K562 (cell line): ENCODE results near the gene AGPAT3. TPM values are rescaled to one million over a fixed set of nuclear protein-coding genes. Genes with fewer than 3 reads are reported as not detected.

Source experiments
- ARHGAP35 ChIP-seq: fragments of 450-650 bp; IDR thresholded peaks from 2 replicates; pipeline ENCODE4 v1.6.1; 2018; ENCODE audit not compliant: partially characterized antibody
- CHD7 ChIP-seq: fragments of 200-600 bp; sonication (generic); IDR thresholded peaks from one replicate; pipeline ENCODE4 v1.6.1; 2012; ENCODE audit warnings: mild to moderate bottlenecking, low read depth, low read length, inconsistent platforms
- CREBBP ChIP-seq: IDR thresholded peaks from one replicate; pipeline ENCODE4 v1.6.1; 2012; ENCODE audit warnings: low read depth, mild to moderate bottlenecking, control low read depth, inconsistent platforms, low read length
- E2F6 ChIP-seq, 2 experiments: IDR thresholded peaks; 2 replicates each; pipeline ENCODE4 v1.6.1; 2011; ENCODE audit warnings: borderline replicate concordance in 1 of 2, control low read depth in 1 of 2, low read depth in 1 of 2, low read length in 1 of 2, mild to moderate bottlenecking in 1 of 2, mixed read lengths in 1 of 2, moderate library complexity in 1 of 2; ENCODE audit not compliant: insufficient read depth in 1 of 2, insufficient read length in 1 of 2, poor library complexity in 1 of 2, severe bottlenecking in 1 of 2; ENCODE audit errors: extremely low read depth in 1 of 2
- KLF13 ChIP-seq: fragments of 450-650 bp; IDR thresholded peaks from 2 replicates; pipeline ENCODE4 v1.6.1; 2016; ENCODE audit warnings: missing genetic modification characterization, low read depth, mild to moderate bottlenecking, missing compliant biosample characterization, moderate library complexity, borderline replicate concordance
- MEIS2 ChIP-seq: fragments of 450-650 bp; IDR thresholded peaks from 2 replicates; pipeline ENCODE4 v1.6.1; 2014; ENCODE audit warnings: mild to moderate bottlenecking; ENCODE audit not compliant: partially characterized antibody
- PCBP1 ChIP-seq: fragments of 200-400 bp; formaldehyde crosslinking; IDR thresholded peaks from 2 replicates; pipeline ENCODE4 v1.6.1; 2018; ENCODE audit warnings: mild to moderate bottlenecking, low read depth, low read length; ENCODE audit not compliant: poor library complexity, severe bottlenecking
- TAF15 ChIP-seq: fragments of 200-400 bp; formaldehyde crosslinking; IDR thresholded peaks from 2 replicates; pipeline ENCODE4 v1.6.1; 2017; ENCODE audit warnings: mild to moderate bottlenecking, low read depth, low read length, moderate library complexity
- XRCC4 ChIP-seq: IDR thresholded peaks from one replicate; pipeline ENCODE4 v1.6.1; 2011; ENCODE audit not compliant: insufficient read depth, insufficient read length; ENCODE audit errors: extremely low read depth
- ZBTB1 ChIP-seq: sonication (generic); formaldehyde crosslinking; IDR thresholded peaks from 2 replicates; pipeline ENCODE4 v1.8.1; 2023; ENCODE audit warnings: missing genetic modification reagents, low read depth, mild to moderate bottlenecking, borderline replicate concordance
- ZNF239 ChIP-seq: fragments of 250-450 bp; sonication (Bioruptor Pico); IDR thresholded peaks from 2 replicates; pipeline ENCODE4 v1.4.0; 2020; ENCODE audit warnings: mild to moderate bottlenecking
- ZNF76 ChIP-seq: fragments of 250-450 bp; sonication (Bioruptor Pico); IDR thresholded peaks from 2 replicates; pipeline ENCODE4 v1.4.0; 2020; ENCODE audit warnings: mild to moderate bottlenecking, moderate library complexity, borderline replicate concordance
- ZSCAN32 ChIP-seq: fragments of 450-650 bp; formaldehyde crosslinking; IDR thresholded peaks from 2 replicates; pipeline ENCODE4 v1.4.0; 2020; ENCODE audit warnings: mild to moderate bottlenecking, moderate library complexity
- polyA plus RNA-seq, 8 experiments: library from polyadenylated mRNA; depleted of rRNA in 4 of 8; stranded (reverse) in 5 of 8; unstranded in 3 of 8; fragments of >200 nt; fragmentation: Nextera tagmentation in 2 of 8; fragmentation: Illumina TruSeq in 1 of 8; extraction: Ambion mirVana in 2 of 8; extraction: Trizol in 1 of 8; gene quantifications; 2 replicates each; pipeline versions ENCODE4 v1.2.1 to v1.2.3, GENCODE V29; 2011 to 2014; ENCODE audit warnings: inconsistent platforms in 1 of 8, missing spikeins in 1 of 8
- total RNA-seq, 7 experiments: library from RNA; depleted of rRNA in 6 of 7; stranded (reverse); fragments of >200 nt in 6 of 7; fragmentation: Illumina TruSeq in 2 of 7; extraction: Trizol in 2 of 7; gene quantifications; 2 replicates each; pipeline versions ENCODE4 v1.2.1 to v1.2.3, GENCODE V29; 2011 to 2021; ENCODE audit warnings: low replicate concordance in 1 of 7

The AGPAT3 gene
- total and polyA plus RNA-seq, 9 of the 15 experiments (the other 6 are each of a cell fraction or from before 2014, with no cell fraction given): 1.5 to 88.4 (median 35.7) TPM

GRCh38 chr21:43937051-43937832, 72.2 kb downstream of the AGPAT3 start (continued):
- TF ChIP-seq TAF15 (no peak), ZNF76 (no peak), MEIS2 (no peak), CREBBP (no peak), KLF13 (tag) (no peak), XRCC4 (no peak), ZNF239 (CRISPR knock-in tag) (no peak), ARHGAP35 (no peak), ZSCAN32 (CRISPR knock-in tag) (no peak), ZBTB1 (CRISPR knock-in tag) (no peak), CHD7 (no peak), PCBP1 (no peak), E2F6 (IDR thresholded peaks at IDR 0.05; ENCODE audit: borderline replicate concordance in 1 of 2, extremely low read depth in 1 of 2, insufficient read depth in 1 of 2, insufficient read length in 1 of 2, low read depth in 1 of 2, low read length in 1 of 2, poor library complexity in 1 of 2, severe bottlenecking in 1 of 2) (no peak)
